K562 (cell line): ENCODE measurements around the gene MBD4. TPM values are rescaled to one million over a fixed set of nuclear protein-coding genes. Genes with fewer than 3 reads are reported as not detected.

ENCODE experiments used
- ARHGAP35 ChIP-seq: fragments of 450-650 bp; IDR thresholded peaks from 2 replicates; pipeline ENCODE4 v1.6.1; 2018; ENCODE audit not compliant: partially characterized antibody
- CBX2 ChIP-seq: fragments of 200-600 bp; sonication (generic); IDR thresholded peaks from one replicate; pipeline ENCODE4 v1.6.1; 2012; ENCODE audit warnings: mild to moderate bottlenecking, low read length, inconsistent platforms; ENCODE audit not compliant: insufficient read depth, poor library complexity, severe bottlenecking
- DACH1 ChIP-seq: fragments of 450-650 bp; IDR thresholded peaks from 2 replicates; pipeline ENCODE4 v1.6.1; 2018; ENCODE audit not compliant: partially characterized antibody
- ELK3 ChIP-seq: fragments of 450-650 bp; formaldehyde crosslinking; IDR thresholded peaks from 2 replicates; pipeline ENCODE4 v1.4.0; 2020; ENCODE audit warnings: mild to moderate bottlenecking
- FOXJ3 ChIP-seq: sonication (generic); formaldehyde crosslinking; IDR thresholded peaks from 2 replicates; pipeline ENCODE4 v1.4.0; 2020; ENCODE audit warnings: mild to moderate bottlenecking, missing genetic modification reagents
- HMBOX1 ChIP-seq: sonication (generic); IDR thresholded peaks from 2 replicates; pipeline ENCODE4 v1.6.1; 2016
- MTA2 ChIP-seq: fragments of 450-650 bp; IDR thresholded peaks from 2 replicates; pipeline ENCODE4 v1.6.1; 2016; ENCODE audit warnings: low read depth
- MYNN ChIP-seq, 2 experiments: sonication (generic); formaldehyde crosslinking in 1 of 2; IDR thresholded peaks; 2 replicates each; pipeline versions ENCODE4 v1.5.0 to v1.6.1; 2016 to 2020; ENCODE audit warnings: antibody characterized with exemption in 1 of 2, missing genetic modification reagents in 1 of 2
- NBN ChIP-seq: fragments of 450-650 bp; IDR thresholded peaks from 2 replicates; pipeline ENCODE4 v1.6.1; 2016; ENCODE audit warnings: low read depth, mild to moderate bottlenecking
- NFIX ChIP-seq: fragments of 250-450 bp; sonication (Bioruptor Pico); IDR thresholded peaks from 2 replicates; pipeline ENCODE4 v1.4.0; 2020; ENCODE audit warnings: low read depth, mild to moderate bottlenecking, moderate library complexity
- NR4A1 ChIP-seq, 2 experiments: fragments of 250-450 bp in 1 of 2; fragments of 450-650 bp in 1 of 2; sonication (Bioruptor Pico) in 1 of 2; IDR thresholded peaks; 2 replicates each; pipeline versions ENCODE4 v1.4.0 to v1.6.1; 2016 to 2020; ENCODE audit warnings: mild to moderate bottlenecking in 2 of 2, missing compliant biosample characterization in 1 of 2, missing genetic modification characterization in 1 of 2, moderate library complexity in 1 of 2
- OTX1 ChIP-seq: fragments of 450-650 bp; formaldehyde crosslinking; IDR thresholded peaks from 2 replicates; pipeline ENCODE4 v1.4.0; 2022; ENCODE audit warnings: mild to moderate bottlenecking
- PCBP1 ChIP-seq: fragments of 200-400 bp; formaldehyde crosslinking; IDR thresholded peaks from 2 replicates; pipeline ENCODE4 v1.6.1; 2018; ENCODE audit warnings: mild to moderate bottlenecking, low read depth, low read length; ENCODE audit not compliant: poor library complexity, severe bottlenecking
- POLR2AphosphoS5 ChIP-seq: IDR thresholded peaks from 2 replicates; pipeline ENCODE4 v1.6.1; 2011; ENCODE audit warnings: mild to moderate bottlenecking, low read depth, low read length, moderate library complexity; ENCODE audit not compliant: control insufficient read depth, insufficient read depth
- SIN3A ChIP-seq, 2 experiments: fragments of 150-350 bp in 1 of 2; IDR thresholded peaks; 2 replicates each; pipeline ENCODE4 v1.6.1; 2011 to 2016; ENCODE audit warnings: borderline replicate concordance in 2 of 2, low read depth in 2 of 2, low read length in 2 of 2, mild to moderate bottlenecking in 2 of 2, moderate library complexity in 2 of 2; ENCODE audit not compliant: control insufficient read depth in 1 of 2
- SP2 ChIP-seq: IDR thresholded peaks from 2 replicates; pipeline ENCODE4 v1.6.1; 2011; ENCODE audit warnings: mild to moderate bottlenecking, low read depth, low read length, moderate library complexity; ENCODE audit not compliant: poor library complexity, severe bottlenecking; ENCODE audit errors: extremely low read depth
- TCF3 ChIP-seq: sonication (generic); formaldehyde crosslinking; IDR thresholded peaks from 2 replicates; pipeline ENCODE4 v1.4.0; 2020; ENCODE audit warnings: mild to moderate bottlenecking, missing genetic modification reagents
- TRIM28 ChIP-seq: fragments of 450-650 bp; IDR thresholded peaks from 2 replicates; pipeline ENCODE4 v1.6.1; 2017
- USF1 ChIP-seq: sonication (generic); formaldehyde crosslinking; IDR thresholded peaks from 2 replicates; pipeline ENCODE4 v1.9.0; 2022; ENCODE audit warnings: mild to moderate bottlenecking, missing genetic modification reagents
- polyA plus RNA-seq, 8 experiments: library from polyadenylated mRNA; depleted of rRNA in 4 of 8; stranded (reverse) in 5 of 8; unstranded in 3 of 8; fragments of >200 nt; fragmentation: Nextera tagmentation in 2 of 8; fragmentation: Illumina TruSeq in 1 of 8; extraction: Ambion mirVana in 2 of 8; extraction: Trizol in 1 of 8; gene quantifications; 2 replicates each; pipeline versions ENCODE4 v1.2.1 to v1.2.3, GENCODE V29; 2011 to 2014; ENCODE audit warnings: inconsistent platforms in 1 of 8, missing spikeins in 1 of 8
- total RNA-seq, 7 experiments: library from RNA; depleted of rRNA in 6 of 7; stranded (reverse); fragments of >200 nt in 6 of 7; fragmentation: Illumina TruSeq in 2 of 7; extraction: Trizol in 2 of 7; gene quantifications; 2 replicates each; pipeline versions ENCODE4 v1.2.1 to v1.2.3, GENCODE V29; 2011 to 2021; ENCODE audit warnings: low replicate concordance in 1 of 7
- TF ChIP-seq, protein P1 (sequence below), 3 experiments: fragments of 200-800 bp in 1 of 3; fragments of 250-450 bp in 1 of 3; fragments of 450-650 bp in 1 of 3; sonication (Bioruptor Pico) in 1 of 3; sonication (Bioruptor generic) in 1 of 3; formaldehyde crosslinking in 1 of 3; IDR thresholded peaks; 2 replicates each; pipeline versions ENCODE4 v1.6.1 to v1.8.0; 2016 to 2022; ENCODE audit warnings: mild to moderate bottlenecking in 2 of 3, missing genetic modification characterization in 2 of 3, missing compliant biosample characterization in 1 of 3, moderate library complexity in 1 of 3

MBD4 gene
- total and polyA plus RNA-seq, 9 of the 15 experiments (the other 6 are each of a cell fraction or from before 2014, with no cell fraction given): 13.3 to 63.9 (median 39.0) TPM

- TF ChIP-seq HMBOX1 (no peak), DACH1 (no peak), NR4A1 (CRISPR knock-in tag; IDR thresholded peaks at IDR 0.05) (no peak), NR4A1 (tag; IDR thresholded peaks at IDR 0.05) (no peak), ELK3 (CRISPR knock-in tag) (no peak), TRIM28 (no peak), MYNN (IDR thresholded peaks at IDR 0.05) (no peak), MYNN (CRISPR knock-in tag; IDR thresholded peaks at IDR 0.05) (no peak), CBX2 (no peak), SP2 (no peak), SIN3A (IDR thresholded peaks at IDR 0.05; ENCODE audit: borderline replicate concordance in 2 of 2, control insufficient read depth in 1 of 2, low read depth in 2 of 2, low read length in 2 of 2) (0 out of 4 replicates have a peak, but pooled peaks of 1 of the 2 experiments have one; percentile 10), OTX1 (no peak), PCBP1 (no peak), NBN (no peak), MTA2 (no peak), TCF3 (CRISPR knock-in tag) (no peak), NFIX (CRISPR knock-in tag) (no peak), FOXJ3 (CRISPR knock-in tag) (no peak), POLR2AphosphoS5 (peak; percentile 98), USF1 (CRISPR knock-in tag) (no peak), ARHGAP35 (peak; percentile 82)
- TF ChIP-seq, protein P1, sequence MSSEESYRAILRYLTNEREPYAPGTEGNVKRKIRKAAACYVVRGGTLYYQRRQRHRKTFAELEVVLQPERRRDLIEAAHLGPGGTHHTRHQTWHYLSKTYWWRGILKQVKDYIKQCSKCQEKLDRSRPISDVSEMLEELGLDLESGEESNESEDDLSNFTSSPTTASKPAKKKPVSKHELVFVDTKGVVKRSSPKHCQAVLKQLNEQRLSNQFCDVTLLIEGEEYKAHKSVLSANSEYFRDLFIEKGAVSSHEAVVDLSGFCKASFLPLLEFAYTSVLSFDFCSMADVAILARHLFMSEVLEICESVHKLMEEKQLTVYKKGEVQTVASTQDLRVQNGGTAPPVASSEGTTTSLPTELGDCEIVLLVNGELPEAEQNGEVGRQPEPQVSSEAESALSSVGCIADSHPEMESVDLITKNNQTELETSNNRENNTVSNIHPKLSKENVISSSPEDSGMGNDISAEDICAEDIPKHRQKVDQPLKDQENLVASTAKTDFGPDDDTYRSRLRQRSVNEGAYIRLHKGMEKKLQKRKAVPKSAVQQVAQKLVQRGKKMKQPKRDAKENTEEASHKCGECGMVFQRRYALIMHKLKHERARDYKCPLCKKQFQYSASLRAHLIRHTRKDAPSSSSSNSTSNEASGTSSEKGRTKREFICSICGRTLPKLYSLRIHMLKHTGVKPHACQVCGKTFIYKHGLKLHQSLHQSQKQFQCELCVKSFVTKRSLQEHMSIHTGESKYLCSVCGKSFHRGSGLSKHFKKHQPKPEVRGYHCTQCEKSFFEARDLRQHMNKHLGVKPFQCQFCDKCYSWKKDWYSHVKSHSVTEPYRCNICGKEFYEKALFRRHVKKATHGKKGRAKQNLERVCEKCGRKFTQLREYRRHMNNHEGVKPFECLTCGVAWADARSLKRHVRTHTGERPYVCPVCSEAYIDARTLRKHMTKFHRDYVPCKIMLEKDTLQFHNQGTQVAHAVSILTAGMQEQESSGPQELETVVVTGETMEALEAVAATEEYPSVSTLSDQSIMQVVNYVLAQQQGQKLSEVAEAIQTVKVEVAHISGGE (CRISPR knock-in tag; IDR thresholded peaks at IDR 0.05): no peak; a peak in 1 of 6 replicates
Measured at GRCh38 chr3:129399895-129400357, 39.8 kb downstream of the MBD4 start (continued).
